Lung (tissue), 12 donors: ENCODE results near the gene FARP1. TPM values are rescaled to one million over a fixed set of nuclear protein-coding genes. Genes with fewer than 3 reads are reported as not detected.
A peak's percentile ranks its signal among the peaks of the same experiment; 100 is the strongest.

Experiments used
- ATAC-seq: fragments of 200-7000 bp; cut with Tn5 transposase; one replicate; pipeline ENCODE4 v1.9.1; 2020; ENCODE audit warnings: moderate number of reproducible peaks; ENCODE audit not compliant: insufficient read depth, low FRiP score
- DNase-seq, 3 donors: peaks; one replicate each; pipeline ENCODE4 v3.0.0-alpha.2; 2013 to 2017
- H3K27ac ChIP-seq, 2 donors: one replicate each; pipeline ENCODE4 v1.5.1; 2013; ENCODE audit warnings: mild to moderate bottlenecking in 2 of 2, moderate library complexity in 2 of 2, control low read depth in 1 of 2, inconsistent platforms in 1 of 2, low read depth in 1 of 2, low read length in 1 of 2
- H3K27me3 ChIP-seq, 3 donors: one replicate each; pipeline ENCODE4 v1.5.1; 2013; ENCODE audit warnings: low read length in 2 of 3; ENCODE audit not compliant: control insufficient read depth in 3 of 3, insufficient read depth in 3 of 3
- H3K36me3 ChIP-seq, 4 donors: one replicate each; pipeline ENCODE4 v1.5.1; 2013; ENCODE audit warnings: low read length in 4 of 4, mild to moderate bottlenecking in 1 of 4, moderate library complexity in 1 of 4; ENCODE audit not compliant: control insufficient read depth in 4 of 4, insufficient read depth in 4 of 4
- H3K4me1 ChIP-seq, 5 donors: one replicate each; pipeline ENCODE4 v1.5.1; 2013; ENCODE audit warnings: low read length in 5 of 5, mild to moderate bottlenecking in 2 of 5, moderate library complexity in 1 of 5; ENCODE audit not compliant: control insufficient read depth in 5 of 5, insufficient read depth in 5 of 5
- H3K4me3 ChIP-seq: one replicate; pipeline ENCODE4 v1.5.1; 2013; ENCODE audit warnings: mild to moderate bottlenecking, control low read depth, moderate library complexity
- H3K9ac ChIP-seq, 2 donors: one replicate each; pipeline ENCODE4 v1.5.1; 2013; ENCODE audit warnings: low read length in 2 of 2, control low read depth in 1 of 2; ENCODE audit not compliant: insufficient read depth in 1 of 2
- H3K9me3 ChIP-seq, 4 donors: one replicate each; pipeline ENCODE4 v1.5.1; 2013; ENCODE audit warnings: low read length in 3 of 4, mild to moderate bottlenecking in 1 of 4, moderate library complexity in 1 of 4; ENCODE audit not compliant: control insufficient read depth in 4 of 4, insufficient read depth in 3 of 4
- whole genome bisulfite sequencing, 2 donors: extraction: QIAGEN DNeasy Blood & Tissue Kit; methylation state at CpG; one replicate each; pipeline ENCODE4 v1.1.7; 2013; 5-methylcytosine and 5-hydroxymethylcytosine counted together
- polyA plus RNA-seq, 2 donors: library from polyadenylated mRNA; stranded (reverse); fragments of 200-250 nt; gene quantifications; one replicate each; pipeline ENCODE4 v1.2.1, GENCODE V29; 2013
- total RNA-seq, 2 donors: library from RNA; depleted of rRNA in 1 of 2; stranded (reverse); fragments of >200 nt in 1 of 2; gene quantifications; one replicate each; pipeline ENCODE4 v1.2.1, GENCODE V29; 2014 to 2021
- TF ChIP-seq, protein P1 (sequence below): IDR thresholded peaks from 2 replicates; pipeline ENCODE4 v1.5.1; 2012; ENCODE audit warnings: mild to moderate bottlenecking; ENCODE audit errors: control extremely low read depth, extremely low read depth
- donor health status: control.
- donor health status: control.
- donor health status: Bipolar disorder and iron deficiency.
- donor health status: healthy.
- donor health status: DM: yes; HTN: yes; CAD: no.

The FARP1 gene
- total and polyA plus RNA-seq, 4 donors, result 20.8 to 102 (median 54.4) TPM

DNA sequence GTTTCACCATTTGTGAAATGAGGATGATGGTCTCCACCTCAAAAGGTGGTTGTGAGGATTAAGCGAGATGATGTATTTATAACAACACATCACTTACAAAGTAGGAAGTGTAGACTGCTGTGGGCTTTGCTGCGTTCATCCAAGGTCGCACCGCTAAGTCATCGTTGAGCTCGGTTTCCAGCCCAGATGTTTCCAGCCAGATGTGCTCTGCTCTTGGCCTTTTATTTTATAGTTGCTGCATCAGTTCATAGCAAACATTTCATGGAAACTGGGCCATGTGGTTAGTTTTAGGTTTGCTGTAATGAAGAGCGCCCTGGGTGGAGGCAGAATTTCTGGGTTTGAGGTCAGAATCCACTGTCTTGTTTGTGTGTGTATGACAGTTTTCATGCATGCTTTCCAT is 110.6 kb downstream of the FARP1 start:
- 52 to 57% methylated on average over 7 of the region's 7 CpGs for WGBS, 2 donors
- Histone ChIP-seq H3K9ac (no peak overlapping the region), H3K27me3 (no peaks in the 10 kb centered on the region), H3K4me3 (no peak overlapping the region), H3K36me3 (no peaks in the 10 kb centered on the region), H3K27ac (peak overlapping the region in 1 of 2 donors; percentile 49), H3K4me1 (peaks cover 0 to 25% (median 16%) of the 10 kb centered on the region in 5 donors), H3K9me3 (no peaks in the 10 kb centered on the region)
- DNase-seq (peak; percentile 54 to 70 (median 65)), ATAC-seq (no peak)
- TF ChIP-seq, protein P1, sequence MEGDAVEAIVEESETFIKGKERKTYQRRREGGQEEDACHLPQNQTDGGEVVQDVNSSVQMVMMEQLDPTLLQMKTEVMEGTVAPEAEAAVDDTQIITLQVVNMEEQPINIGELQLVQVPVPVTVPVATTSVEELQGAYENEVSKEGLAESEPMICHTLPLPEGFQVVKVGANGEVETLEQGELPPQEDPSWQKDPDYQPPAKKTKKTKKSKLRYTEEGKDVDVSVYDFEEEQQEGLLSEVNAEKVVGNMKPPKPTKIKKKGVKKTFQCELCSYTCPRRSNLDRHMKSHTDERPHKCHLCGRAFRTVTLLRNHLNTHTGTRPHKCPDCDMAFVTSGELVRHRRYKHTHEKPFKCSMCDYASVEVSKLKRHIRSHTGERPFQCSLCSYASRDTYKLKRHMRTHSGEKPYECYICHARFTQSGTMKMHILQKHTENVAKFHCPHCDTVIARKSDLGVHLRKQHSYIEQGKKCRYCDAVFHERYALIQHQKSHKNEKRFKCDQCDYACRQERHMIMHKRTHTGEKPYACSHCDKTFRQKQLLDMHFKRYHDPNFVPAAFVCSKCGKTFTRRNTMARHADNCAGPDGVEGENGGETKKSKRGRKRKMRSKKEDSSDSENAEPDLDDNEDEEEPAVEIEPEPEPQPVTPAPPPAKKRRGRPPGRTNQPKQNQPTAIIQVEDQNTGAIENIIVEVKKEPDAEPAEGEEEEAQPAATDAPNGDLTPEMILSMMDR, result no peak

DNA sequence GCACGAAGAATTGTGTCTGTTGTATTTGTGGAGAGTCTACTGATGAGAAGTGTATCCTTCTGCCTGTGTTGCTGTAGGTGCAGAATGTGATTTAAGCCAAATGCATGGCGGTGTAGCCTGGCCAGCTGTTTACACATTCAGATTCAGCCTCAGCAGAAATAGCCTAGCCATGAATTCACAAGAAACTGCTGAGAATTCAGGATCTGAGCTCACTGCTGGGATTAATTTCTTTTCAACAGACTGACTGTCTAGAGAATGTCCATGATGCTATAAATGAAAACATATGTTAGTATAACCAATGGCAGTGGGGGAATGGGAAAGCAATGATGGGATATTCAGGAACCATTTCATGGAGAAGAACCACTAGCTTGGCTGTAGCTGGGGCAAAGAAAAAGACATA is 111.6 kb downstream of the FARP1 start:
- Histone ChIP-seq H3K9ac (no peak overlapping the region), H3K27ac (no peak overlapping the region), H3K36me3 (no peaks in the 10 kb centered on the region), H3K27me3 (no peaks in the 10 kb centered on the region), H3K9me3 (no peaks in the 10 kb centered on the region), H3K4me1 (peaks cover 0 to 25% (median 16%) of the 10 kb centered on the region in 5 donors), H3K4me3 (no peak overlapping the region)
- WGBS, 2 donors, result 88 to 93% methylated on average over 2 of the region's 2 CpGs
- TF ChIP-seq, protein P1, result no peak
- DNase-seq (no peak), ATAC-seq (no peak)

DNA sequence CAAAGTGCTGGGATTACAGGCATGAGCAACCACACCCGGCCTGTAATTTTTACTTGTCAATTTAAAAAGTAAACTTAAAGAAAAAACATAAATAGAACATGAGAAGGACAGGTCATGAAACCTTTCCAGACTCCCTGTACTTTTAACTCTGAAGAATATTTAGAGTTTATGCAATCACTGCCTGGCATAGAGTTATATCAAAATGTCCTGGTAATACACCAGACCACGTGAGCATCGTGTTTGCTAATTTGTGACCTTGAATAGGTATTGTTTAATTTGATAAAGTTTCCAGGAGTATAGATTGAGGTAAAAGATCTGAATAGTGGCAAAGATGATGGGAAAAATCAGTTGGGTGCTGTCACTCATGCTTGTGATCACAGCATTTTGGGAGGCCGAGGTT is 115.3 kb downstream of the FARP1 start:
- H3K9ac ChIP-seq, result no peak overlapping the region

More for the DNA sequence above, 115.3 kb downstream of the FARP1 start:
- no peaks in the 10 kb centered on the region for H3K27me3 ChIP-seq
- H3K4me3 ChIP-seq, result no peak overlapping the region
- H3K27ac ChIP-seq, result no peak overlapping the region
- no peak for ATAC-seq
- H3K9me3 ChIP-seq, result no peaks in the 10 kb centered on the region
- peaks cover 0 to 19% (median 7%) of the 10 kb centered on the region in 5 donors for H3K4me1 ChIP-seq
- no peak for DNase-seq
- no peaks in the 10 kb centered on the region for H3K36me3 ChIP-seq
- TF ChIP-seq, protein P1, result no peak
- 79 to 88% methylated on average over 4 of the region's 4 CpGs for WGBS, 2 donors
